SK-N-MC (cell line): Measurements from ENCODE around the gene VAPA.

Experiments
- DNase-seq: peaks from one replicate; pipeline ENCODE4 v3.0.0-alpha.2; 2011; ENCODE audit warnings: low read depth, low spot score
- H3K27ac ChIP-seq: fragments of 200-600 bp; sonication (generic); 2 replicates; pipeline ENCODE4 v1.5.1; 2016; ENCODE audit warnings: mixed run types
- H3K36me3 ChIP-seq: fragments of 200-600 bp; sonication (generic); 2 replicates; pipeline ENCODE4 v1.6.1; 2017; ENCODE audit warnings: antibody characterized with exemption, low read length, mixed read lengths; ENCODE audit not compliant: insufficient read depth
- H3K4me3 ChIP-seq: fragments of 200-600 bp; sonication (generic); 2 replicates; pipeline ENCODE4 v1.5.1; 2016
- H3K9ac ChIP-seq: fragments of 200-600 bp; sonication (generic); 2 replicates; pipeline ENCODE4 v1.8.0; 2017; ENCODE audit warnings: mixed run types, mixed read lengths; ENCODE audit not compliant: insufficient read length
- H3K9me3 ChIP-seq: fragments of 200-600 bp; sonication (generic); 2 replicates; pipeline ENCODE4 v1.6.1; 2017; ENCODE audit warnings: low read depth, mild to moderate bottlenecking, antibody characterized with exemption, low read length, moderate library complexity, mixed read lengths
- EZH2 ChIP-seq: fragments of 200-600 bp; sonication (generic); IDR thresholded peaks from one replicate; pipeline ENCODE4 v1.6.1; 2017; ENCODE audit warnings: antibody characterized with exemption
- FOXP2 ChIP-seq: optimal IDR thresholded peaks from 2 replicates; pipeline ENCODE3; 2011; ENCODE audit warnings: mild to moderate bottlenecking, moderate library complexity; ENCODE audit not compliant: insufficient read depth; ENCODE audit errors: extremely low read length, control extremely low read depth
- POLR2AphosphoS5 ChIP-seq: IDR thresholded peaks from 2 replicates; pipeline ENCODE4 v1.6.1; 2012; ENCODE audit warnings: mild to moderate bottlenecking, low read depth, low read length, borderline replicate concordance

VAPA gene

DNA sequence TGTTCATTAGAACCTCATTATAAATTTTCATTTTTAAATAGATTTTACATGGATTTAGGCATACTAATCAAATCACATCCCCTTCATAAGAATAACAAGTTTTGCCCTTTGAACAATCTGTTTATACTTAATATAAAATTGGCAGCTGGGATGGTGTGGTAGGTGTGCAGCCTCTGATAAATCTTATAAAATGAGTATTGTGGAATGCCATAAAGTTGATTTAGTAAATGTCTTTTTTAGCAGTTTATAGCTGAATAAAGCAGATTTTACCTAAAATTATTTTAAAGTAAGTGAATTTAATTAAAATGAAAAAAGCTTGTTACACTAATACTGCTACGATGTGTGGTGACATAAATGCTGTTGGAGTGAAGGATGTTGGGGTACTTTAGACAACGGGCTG lies 35.5 kb downstream of the VAPA start:
- Histone ChIP-seq H3K27ac (no peak overlapping the region), H3K9ac (no peak overlapping the region), H3K36me3 (peaks cover 75% of the 10 kb centered on the region), H3K9me3 (no peaks in the 10 kb centered on the region), H3K4me3 (no peak overlapping the region)
- TF ChIP-seq EZH2 = no peak
- no peak for DNase-seq

DNA sequence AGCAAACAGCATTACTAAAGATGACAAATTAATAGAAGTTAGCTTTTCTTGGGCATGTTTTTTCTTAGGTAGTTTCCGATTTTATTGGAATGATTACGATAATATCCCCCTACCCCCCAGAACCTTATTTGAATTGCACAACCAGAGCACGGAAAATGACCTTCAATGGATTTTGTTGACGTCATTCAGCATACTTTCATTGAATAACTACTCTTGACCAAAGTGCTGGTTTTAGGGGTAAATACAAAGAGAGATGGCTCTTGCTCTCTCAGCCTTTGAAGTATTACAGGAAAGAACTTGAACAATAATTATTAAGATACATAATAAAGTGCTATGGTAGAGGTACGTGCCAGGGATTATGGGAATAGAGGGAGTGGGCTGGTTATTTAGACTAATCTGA lies 36.0 kb downstream of the VAPA start:
- Histone ChIP-seq H3K4me3 (no peak overlapping the region), H3K27ac (no peak overlapping the region), H3K36me3 (peaks cover 75% of the 10 kb centered on the region), H3K9me3 (no peaks in the 10 kb centered on the region), H3K9ac (no peak overlapping the region)
- TF ChIP-seq EZH2 (no peak), FOXP2 (no peak), POLR2AphosphoS5 (no peak)
- DNase-seq = no peak

DNA sequence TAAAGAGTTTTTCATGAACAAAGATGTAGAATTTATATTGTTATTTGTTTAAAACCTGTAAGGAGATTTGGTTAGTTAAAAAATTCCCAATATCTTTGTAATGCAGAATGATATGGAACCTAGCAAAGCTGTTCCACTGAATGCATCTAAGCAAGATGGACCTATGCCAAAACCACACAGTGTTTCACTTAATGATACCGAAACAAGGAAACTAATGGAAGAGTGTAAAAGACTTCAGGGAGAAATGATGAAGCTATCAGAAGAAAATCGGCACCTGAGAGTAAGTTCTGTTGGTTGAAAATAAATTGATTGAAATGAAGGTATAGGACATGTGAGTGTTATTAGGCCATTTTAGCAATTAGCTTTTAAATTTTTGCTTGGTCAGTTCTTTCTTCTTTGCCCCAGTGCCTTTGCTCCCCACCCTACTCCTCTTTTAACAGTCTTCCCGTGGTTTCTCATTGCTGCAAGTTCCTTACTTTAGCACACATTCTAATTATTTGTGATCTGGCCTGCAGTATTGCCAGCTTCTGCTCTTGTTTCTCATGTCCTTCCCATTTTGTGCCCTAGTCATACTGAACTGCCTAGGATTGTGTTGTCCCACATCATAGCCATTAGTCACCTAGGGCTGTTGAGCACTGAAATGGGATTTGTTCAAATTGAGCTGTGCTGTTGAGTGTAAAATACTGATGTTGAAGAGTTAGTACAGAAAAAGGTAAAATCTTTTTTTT lies 36.6 kb downstream of the VAPA start:
- TF ChIP-seq POLR2AphosphoS5 (no peak), FOXP2 (no peak), EZH2 (no peak)
- H3K4me3 ChIP-seq = no peak overlapping the region
- no peaks in the 10 kb centered on the region for H3K9me3 ChIP-seq
- H3K9ac ChIP-seq = no peak overlapping the region
- DNase-seq = no peak
- H3K36me3 ChIP-seq = peaks cover 78% of the 10 kb centered on the region
- no peak overlapping the region for H3K27ac ChIP-seq

- DNase-seq = no peak
- TF ChIP-seq FOXP2 (no peak), EZH2 (no peak), POLR2AphosphoS5 (no peak)
- Histone ChIP-seq H3K36me3 (peaks cover 74% of the 10 kb centered on the region), H3K9me3 (no peaks in the 10 kb centered on the region), H3K27ac (no peak overlapping the region), H3K9ac (no peak overlapping the region), H3K4me3 (no peak overlapping the region)
These were observed 37.4 kb downstream of the VAPA start for GRCh38 chr18:9951022-9951859.

GRCh38 chr18:9952633-9953416 lies 39.0 kb downstream of the VAPA start:
- Histone ChIP-seq H3K9me3 (no peaks in the 10 kb centered on the region), H3K27ac (no peak overlapping the region), H3K9ac (no peak overlapping the region), H3K4me3 (no peak overlapping the region), H3K36me3 (peaks cover 58% of the 10 kb centered on the region)
- TF ChIP-seq EZH2 (no peak), FOXP2 (no peak)
- no peak for DNase-seq

GRCh38 chr18:9958861-9959399 lies 45.1 kb downstream of the VAPA start:
- H3K27ac ChIP-seq = no peak overlapping the region
- DNase-seq = no peak
- TF ChIP-seq EZH2 (no peak), POLR2AphosphoS5 (no peak), FOXP2 (no peak)
- H3K36me3 ChIP-seq = peaks cover 18% of the 10 kb centered on the region
- H3K4me3 ChIP-seq = no peak overlapping the region
- no peaks in the 10 kb centered on the region for H3K9me3 ChIP-seq
- no peak overlapping the region for H3K9ac ChIP-seq

GRCh38 chr18:9959564-9959963 lies 45.7 kb downstream of the VAPA start:
- DNase-seq = no peak
- no peaks in the 10 kb centered on the region for H3K9me3 ChIP-seq
- H3K4me3 ChIP-seq = no peak overlapping the region
- peaks cover 12% of the 10 kb centered on the region for H3K36me3 ChIP-seq
- H3K27ac ChIP-seq = no peak overlapping the region
- TF ChIP-seq FOXP2 (no peak), EZH2 (no peak), POLR2AphosphoS5 (no peak)
- H3K9ac ChIP-seq = no peak overlapping the region
